GM06990 (cell line): Measurements from ENCODE around the gene DNAH10.

ENCODE experiments used
- DNase-seq: peaks from one replicate; pipeline ENCODE4 v3.0.0-alpha.2; 2011; ENCODE audit not compliant: insufficient read length; ENCODE audit errors: extremely low read depth
- H3K27me3 ChIP-seq: replicated peaks from 2 replicates; pipeline ENCODE4 v1.6.0; 2011; ENCODE audit warnings: low read length; ENCODE audit not compliant: control insufficient read depth, insufficient read depth
- H3K36me3 ChIP-seq: 2 replicates; pipeline ENCODE4 v1.5.1; 2011; ENCODE audit warnings: low read length; ENCODE audit not compliant: control insufficient read depth, insufficient read depth
- H3K4me3 ChIP-seq: replicated peaks from 2 replicates; pipeline ENCODE4 v1.5.1; 2011; ENCODE audit warnings: low read depth, mild to moderate bottlenecking, control low read depth, low read length
- TF ChIP-seq, protein P1 (sequence below): IDR thresholded peaks from 2 replicates; pipeline ENCODE4 v1.5.1; 2011; ENCODE audit warnings: low read length, control low read depth, mild to moderate bottlenecking, inconsistent platforms; ENCODE audit not compliant: insufficient read depth, poor library complexity, severe bottlenecking

The DNAH10 gene

DNA sequence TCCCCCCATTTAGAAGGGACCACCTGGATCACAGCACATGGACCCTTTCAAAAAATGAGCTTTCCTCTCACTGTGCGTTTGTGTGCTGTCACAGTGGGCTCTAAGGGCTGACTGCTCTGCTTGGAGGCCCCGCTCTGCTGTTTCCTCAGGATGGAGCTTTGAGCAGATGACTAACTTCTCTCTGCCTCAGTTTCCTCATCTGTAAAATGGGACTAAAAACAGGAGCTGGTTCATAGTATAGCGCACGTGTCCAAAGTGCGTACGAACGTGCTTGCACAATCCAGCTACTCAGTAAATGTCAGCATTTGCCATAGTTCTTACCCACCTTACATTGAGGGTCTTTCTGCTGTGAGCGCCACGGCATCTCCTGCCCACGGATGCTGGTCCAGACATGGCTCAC, 12.7 kb upstream of the DNAH10 start:
- DNase-seq, result no peak
- no peak overlapping the region for H3K4me3 ChIP-seq
- peaks cover 33% of the 10 kb centered on the region for H3K36me3 ChIP-seq
- H3K27me3 ChIP-seq, result no peaks in the 10 kb centered on the region
- TF ChIP-seq, protein P1, sequence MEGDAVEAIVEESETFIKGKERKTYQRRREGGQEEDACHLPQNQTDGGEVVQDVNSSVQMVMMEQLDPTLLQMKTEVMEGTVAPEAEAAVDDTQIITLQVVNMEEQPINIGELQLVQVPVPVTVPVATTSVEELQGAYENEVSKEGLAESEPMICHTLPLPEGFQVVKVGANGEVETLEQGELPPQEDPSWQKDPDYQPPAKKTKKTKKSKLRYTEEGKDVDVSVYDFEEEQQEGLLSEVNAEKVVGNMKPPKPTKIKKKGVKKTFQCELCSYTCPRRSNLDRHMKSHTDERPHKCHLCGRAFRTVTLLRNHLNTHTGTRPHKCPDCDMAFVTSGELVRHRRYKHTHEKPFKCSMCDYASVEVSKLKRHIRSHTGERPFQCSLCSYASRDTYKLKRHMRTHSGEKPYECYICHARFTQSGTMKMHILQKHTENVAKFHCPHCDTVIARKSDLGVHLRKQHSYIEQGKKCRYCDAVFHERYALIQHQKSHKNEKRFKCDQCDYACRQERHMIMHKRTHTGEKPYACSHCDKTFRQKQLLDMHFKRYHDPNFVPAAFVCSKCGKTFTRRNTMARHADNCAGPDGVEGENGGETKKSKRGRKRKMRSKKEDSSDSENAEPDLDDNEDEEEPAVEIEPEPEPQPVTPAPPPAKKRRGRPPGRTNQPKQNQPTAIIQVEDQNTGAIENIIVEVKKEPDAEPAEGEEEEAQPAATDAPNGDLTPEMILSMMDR, result no peak

DNA sequence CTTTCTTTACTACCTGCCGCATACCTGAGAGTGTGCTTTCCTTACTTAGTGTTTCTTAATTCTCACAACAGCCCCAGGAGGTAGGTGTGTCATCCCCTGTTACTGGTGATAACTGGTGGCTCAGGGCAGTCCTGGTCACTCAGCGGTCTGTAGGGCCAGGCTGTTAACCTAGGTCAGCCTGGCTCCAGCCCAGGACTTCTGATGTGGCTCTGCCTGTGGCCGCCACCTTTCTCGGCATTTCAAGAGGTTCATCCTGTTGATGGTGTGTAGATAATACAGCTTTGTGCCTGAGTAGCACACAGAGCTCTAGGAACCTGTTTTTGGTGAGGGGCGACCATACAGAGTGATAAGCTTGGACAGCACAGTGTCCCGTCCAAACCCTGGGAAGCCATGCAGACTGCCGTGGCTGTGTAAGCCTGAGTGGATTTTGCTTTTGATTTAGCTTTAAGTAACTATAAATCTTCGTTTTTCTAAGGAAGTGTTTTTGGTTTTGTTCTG, 11.9 kb upstream of the DNAH10 start:
- H3K4me3 ChIP-seq, result no peak overlapping the region
- peaks cover 31% of the 10 kb centered on the region for H3K36me3 ChIP-seq
- DNase-seq, result no peak
- TF ChIP-seq, protein P1, result no peak
- no peaks in the 10 kb centered on the region for H3K27me3 ChIP-seq

DNA sequence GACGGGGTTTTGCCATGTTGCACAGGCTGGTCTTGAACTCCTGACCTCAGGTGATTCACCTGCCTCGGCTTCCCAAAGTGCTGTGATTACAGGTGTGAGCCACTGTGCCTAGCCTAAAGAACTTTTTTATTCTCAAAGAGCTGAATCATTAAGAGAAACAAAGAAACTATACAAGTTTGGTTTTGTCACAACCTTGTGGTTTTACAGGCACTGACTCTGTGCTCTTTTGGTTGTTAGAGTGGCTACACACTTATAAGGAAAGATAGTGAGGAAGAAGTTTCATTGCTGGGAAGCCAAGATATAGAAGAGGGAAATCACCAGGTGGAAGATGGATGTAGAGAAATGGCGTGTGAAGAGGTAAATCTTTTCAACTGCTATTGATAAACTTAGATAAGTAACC, 10.1 kb upstream of the DNAH10 start:
- Histone ChIP-seq H3K27me3 (no peaks in the 10 kb centered on the region), H3K4me3 (no peak overlapping the region), H3K36me3 (peaks cover 31% of the 10 kb centered on the region)
- TF ChIP-seq, protein P1, result no peak
- DNase-seq, result no peak

DNA sequence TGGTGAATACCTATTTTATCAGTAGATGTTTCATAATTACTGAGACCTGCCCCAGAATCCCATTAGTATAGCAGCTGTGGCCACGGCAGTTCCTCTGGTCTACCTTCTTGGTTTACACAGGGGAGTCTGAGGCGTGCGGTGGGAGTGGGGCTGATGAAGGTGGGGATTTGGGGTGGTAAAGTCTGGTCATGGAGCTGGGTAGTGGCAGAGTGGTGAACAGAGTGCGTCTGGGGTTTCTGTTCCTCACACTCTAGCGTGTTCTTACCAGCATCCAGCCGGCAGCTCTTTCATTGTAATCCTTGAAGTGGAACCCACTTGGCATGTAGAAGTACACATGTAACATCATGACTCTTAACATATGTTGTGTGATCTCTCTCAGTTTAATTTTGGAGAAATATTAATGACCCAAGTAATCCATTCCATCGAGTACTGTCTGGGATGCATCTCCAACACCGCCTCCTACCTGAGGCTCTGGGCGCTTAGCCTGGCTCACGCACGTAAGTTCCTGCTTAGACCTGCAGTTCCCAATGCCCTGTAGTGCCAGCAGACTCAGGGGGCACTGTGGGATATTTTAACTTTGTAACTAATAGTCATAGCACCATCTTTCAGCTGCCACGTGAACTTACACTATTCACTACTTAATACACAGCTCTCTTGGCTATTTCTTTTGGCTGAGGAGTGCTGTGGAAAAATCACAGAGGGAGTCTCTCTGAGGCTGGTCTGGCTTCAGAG, 7.9 kb upstream of the DNAH10 start:
- TF ChIP-seq, protein P1, result no peak
- Histone ChIP-seq H3K36me3 (peaks cover 24% of the 10 kb centered on the region), H3K27me3 (no peaks in the 10 kb centered on the region), H3K4me3 (no peak overlapping the region)
- DNase-seq, result no peak

DNA sequence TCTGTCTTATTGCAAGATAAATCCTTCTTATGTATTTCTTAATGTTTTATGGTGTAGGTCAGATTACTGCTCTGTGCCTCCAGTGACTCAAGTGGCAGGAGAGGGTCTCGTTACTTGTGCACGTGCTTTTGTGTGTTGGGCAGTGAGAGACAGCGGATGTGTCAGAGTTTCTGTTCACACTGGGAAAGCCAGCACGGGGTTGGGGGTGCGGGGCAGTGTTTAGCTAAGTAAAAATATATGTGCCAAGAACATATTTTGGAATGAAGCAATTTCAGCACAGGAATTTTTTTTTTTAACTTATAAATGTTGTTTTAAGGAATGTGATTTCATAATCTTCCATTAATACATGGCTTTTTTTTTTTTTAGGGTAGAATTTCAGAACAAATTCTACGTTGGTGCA, 4.5 kb upstream of the DNAH10 start:
- H3K4me3 ChIP-seq, result no peak overlapping the region
- no peak for DNase-seq
- no peaks in the 10 kb centered on the region for H3K27me3 ChIP-seq
- H3K36me3 ChIP-seq, result peaks cover 14% of the 10 kb centered on the region
- TF ChIP-seq, protein P1, result no peak
